T-helper 22 cell (primary cell): ENCODE measurements around the gene ZBTB40.

ENCODE experiments used
- DNase-seq: peaks from one replicate; pipeline ENCODE4 v3.0.0-alpha.2; 2020; ENCODE audit warnings: low read depth

The ZBTB40 gene

GRCh38 chr1:22533244-22533895 lies 81.7 kb downstream of the ZBTB40 start:
- no peak for DNase-seq

DNA sequence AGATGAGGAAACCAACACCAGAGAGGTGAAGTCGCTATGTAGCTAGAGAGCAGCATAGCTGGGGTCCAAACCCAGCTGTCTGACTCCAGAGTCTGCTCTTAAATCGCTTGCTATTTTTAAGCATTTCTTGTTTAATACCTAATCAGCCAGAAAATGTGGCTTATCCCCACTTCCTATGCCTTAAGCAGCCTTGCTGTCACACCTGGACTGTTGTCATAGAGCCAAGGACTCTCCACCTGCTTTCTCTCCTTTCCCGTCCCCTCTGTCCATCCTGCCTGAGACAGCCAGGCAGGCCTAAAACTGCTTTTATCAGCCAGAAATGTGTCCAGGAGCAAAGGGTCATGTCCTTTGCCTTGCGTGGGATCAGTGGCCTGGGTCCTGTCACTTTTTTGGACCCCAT lies 83.3 kb downstream of the ZBTB40 start:
- DNase-seq = no peak

GRCh38 chr1:22535399-22535798 lies 83.7 kb downstream of the ZBTB40 start:
- DNase-seq = no peak

GRCh38 chr1:22536506-22536905 lies 84.9 kb downstream of the ZBTB40 start:
- DNase-seq = no peak

DNA sequence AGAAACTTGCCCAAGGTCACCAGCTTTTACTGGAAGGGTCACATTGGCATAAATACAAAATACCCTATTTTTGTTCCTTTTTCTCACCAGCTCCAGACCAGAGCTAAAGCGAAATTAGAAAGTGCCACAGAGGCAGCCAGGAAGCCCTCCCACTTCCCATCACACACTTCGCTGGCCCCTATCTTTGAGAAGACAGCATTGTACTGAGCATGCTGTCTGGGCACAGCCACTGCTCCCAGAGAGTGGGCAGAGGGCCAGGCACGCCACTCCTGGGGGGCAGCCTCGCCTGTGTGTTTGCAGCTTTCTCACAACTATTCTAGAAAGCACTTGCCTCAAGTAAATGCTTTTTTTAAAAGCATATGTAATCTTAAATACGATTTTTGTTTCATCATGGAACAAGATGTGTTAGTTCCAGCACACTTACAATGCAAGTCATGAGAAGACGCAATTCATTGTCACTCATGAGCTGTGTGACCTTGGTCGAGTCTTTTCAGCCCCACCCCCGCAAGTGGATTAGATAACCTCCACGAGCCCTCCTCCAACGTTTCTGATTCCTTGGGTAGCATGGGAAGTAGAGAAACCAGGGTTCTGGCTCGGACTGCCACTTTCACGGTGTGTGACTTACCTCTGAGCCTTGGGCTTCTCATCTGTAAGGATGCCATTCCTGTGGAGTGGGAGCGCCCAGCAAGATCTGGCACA lies 85.9 kb downstream of the ZBTB40 start:
- no peak for DNase-seq

GRCh38 chr1:22539510-22540118 lies 88.0 kb downstream of the ZBTB40 start:
- DNase-seq = no peak

- no peak for DNase-seq
Observed at GRCh38 chr1:22540337-22540736, 88.7 kb downstream of the ZBTB40 start.

- DNase-seq = no peak
Observed at GRCh38 chr1:22542886-22543285, 91.2 kb downstream of the ZBTB40 start.

- no peak for DNase-seq
Observed at GRCh38 chr1:22543679-22544078, 92.0 kb downstream of the ZBTB40 start.

DNA sequence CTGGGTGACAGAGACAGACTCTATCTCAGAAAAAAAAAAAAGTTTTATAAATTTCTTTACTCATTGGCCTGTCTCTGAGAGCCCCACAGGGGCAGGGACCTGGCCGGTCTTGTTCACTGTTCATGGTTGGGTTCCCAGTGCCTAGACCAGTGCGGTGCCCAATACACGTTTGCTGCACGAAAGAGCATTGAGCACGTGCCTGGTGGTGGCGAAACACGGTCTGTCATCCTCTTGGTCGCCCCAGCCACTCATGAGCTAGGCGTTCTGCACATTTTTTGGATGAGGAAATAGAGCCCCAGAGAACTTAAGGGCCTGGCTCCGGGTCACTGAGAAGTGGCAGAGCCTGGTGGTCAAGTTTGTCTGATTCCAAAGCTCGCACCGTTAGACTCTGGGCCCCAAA lies 93.0 kb downstream of the ZBTB40 start:
- no peak for DNase-seq

- no peak for DNase-seq
Observed at GRCh38 chr1:22545141-22545540, 93.5 kb downstream of the ZBTB40 start.

- DNase-seq = no peak
Observed at GRCh38 chr1:22547186-22547817, 95.7 kb downstream of the ZBTB40 start.

GRCh38 chr1:22547818-22548462 lies 96.3 kb downstream of the ZBTB40 start:
- no peak for DNase-seq

DNA sequence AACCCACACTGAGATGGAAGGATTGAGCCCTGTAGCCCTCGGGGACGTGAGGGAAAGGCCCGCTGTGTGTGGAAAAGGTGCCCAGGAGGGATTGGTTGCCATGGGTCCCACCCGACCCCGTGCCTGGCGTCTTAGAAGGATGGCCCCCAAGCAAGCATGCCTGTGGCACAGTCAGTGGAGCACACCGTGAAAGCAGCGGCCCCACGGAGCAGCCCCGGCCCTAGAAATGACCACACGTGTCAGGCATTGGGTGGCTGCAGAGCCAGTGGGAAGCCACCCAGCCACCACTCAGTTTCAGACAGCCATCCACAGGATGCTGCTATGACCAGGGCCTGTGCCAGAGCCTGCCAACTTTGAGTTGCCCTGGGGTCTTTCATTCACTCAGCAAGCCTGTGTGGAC lies 98.4 kb downstream of the ZBTB40 start:
- DNase-seq = no peak

DNA sequence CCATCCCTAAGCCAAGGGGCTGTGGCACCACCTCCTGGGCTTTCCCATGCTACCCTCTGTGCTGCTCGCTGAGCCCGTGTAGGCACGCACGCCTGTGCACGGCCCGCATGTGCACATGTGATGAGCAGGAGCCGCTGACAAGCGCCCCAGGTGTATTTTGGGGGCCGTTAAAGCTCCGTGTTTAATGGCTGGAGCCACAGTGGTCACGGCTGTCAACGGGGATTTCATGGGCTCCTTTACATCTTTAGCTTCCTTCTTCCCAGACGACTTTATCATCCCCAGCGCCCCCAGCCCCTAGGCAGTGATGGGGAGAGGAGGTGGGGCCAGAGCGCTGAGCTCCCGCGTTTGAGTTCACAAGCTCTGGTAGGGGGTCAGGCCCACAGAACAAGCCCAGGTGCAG lies 99.9 kb downstream of the ZBTB40 start:
- no peak for DNase-seq

DNA sequence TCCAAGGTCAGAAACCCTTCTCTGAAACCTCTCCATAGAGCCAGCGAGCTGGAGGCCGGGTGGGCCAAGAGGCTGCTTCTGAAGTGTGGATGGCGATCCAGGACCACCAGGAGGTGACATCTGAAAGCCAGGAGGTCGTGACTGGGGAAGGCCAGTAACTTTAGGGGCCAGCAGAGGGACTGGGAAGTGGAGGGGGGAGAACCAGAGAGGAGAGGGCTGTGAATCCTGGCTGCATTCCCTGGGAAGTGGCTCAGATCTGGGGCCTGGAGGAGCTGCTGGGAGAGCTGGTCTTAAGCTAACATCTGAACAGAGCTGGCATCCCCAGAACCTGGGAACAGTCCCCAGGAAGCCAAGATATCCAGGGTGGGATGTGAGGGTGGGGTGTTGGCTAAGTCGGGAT lies 100.4 kb downstream of the ZBTB40 start:
- no peak for DNase-seq

DNA sequence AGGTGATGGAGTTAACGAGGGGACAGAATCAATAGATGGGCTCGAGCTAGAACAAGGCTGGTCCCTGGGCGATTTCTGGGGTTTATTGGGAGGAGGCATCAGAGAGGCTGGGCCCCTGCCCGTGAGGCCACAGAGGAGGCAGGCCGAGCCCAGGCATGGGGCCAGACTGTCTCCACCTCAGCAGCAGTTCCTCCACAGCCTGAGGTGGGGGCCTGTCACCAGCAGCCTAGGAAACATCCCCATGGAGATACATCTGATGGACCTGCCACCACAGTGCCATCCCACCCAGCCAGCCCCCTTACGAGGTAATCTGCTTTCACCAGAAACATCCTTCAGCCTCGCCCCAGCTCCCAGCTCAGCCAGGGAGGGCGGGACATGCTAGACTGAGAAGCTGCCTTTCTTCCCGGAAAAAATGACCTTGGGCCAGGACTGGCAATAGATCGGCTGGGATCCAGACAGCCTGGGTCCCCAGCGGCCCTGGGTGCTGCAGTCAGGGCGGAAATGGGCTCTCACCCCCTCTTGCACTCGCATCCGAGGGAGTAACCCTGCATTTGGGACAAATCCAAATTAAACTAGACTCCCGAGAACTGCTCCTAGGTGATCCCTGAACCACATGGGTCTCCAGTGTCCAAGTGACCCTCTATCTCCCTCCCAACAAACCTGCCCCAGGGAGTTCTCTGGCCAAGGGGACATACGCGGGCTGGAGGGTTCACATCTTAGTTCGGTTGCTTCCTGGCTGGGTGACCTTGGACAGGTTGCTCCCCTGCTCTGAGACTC lies 101.6 kb downstream of the ZBTB40 start:
- no peak for DNase-seq

DNA sequence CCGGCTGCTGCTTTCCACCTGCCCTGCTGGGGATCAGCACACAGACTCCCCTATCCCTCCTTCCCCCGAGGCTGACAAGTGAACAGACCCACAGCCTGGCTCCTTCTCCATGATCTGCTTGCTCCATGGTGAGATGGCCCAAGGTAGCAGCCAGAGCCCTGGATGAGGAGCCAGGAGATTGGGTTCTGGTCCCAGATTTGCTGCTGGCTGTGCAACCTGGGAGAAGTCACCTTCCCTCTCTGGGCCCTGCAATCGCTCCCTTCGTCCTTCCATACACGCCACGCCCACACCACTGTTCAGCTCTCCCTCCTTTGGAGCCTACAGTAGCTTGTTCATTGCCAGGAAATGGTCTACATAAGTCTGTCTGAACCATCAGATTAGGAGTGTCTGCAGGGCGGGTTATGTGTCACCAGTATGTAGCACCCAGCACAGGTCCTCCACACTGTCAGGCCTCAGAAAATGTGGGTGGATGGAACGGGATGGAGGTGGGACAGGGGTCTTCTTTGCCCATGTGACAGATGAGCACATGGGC lies 102.4 kb downstream of the ZBTB40 start:
- no peak for DNase-seq

- no peak for DNase-seq
Observed at GRCh38 chr1:22555371-22555656, 103.7 kb downstream of the ZBTB40 start.

- DNase-seq = no peak
Observed at GRCh38 chr1:22556391-22557104, 104.9 kb downstream of the ZBTB40 start.

GRCh38 chr1:22557341-22557950 lies 105.8 kb downstream of the ZBTB40 start:
- no peak for DNase-seq
